PC-9 (cell line): Measurements from ENCODE around the gene AGRN.

Experiments
- EZH2 ChIP-seq: fragments of 200-600 bp; sonication (generic); IDR thresholded peaks from 2 replicates; pipeline ENCODE4 v1.8.0; 2017; ENCODE audit warnings: antibody characterized with exemption, low read depth
- TF ChIP-seq, protein P1 (sequence below): fragments of 200-600 bp; sonication (generic); conservative IDR thresholded peaks from 2 replicates; pipeline ENCODE4 v1.6.1; 2017; ENCODE audit warnings: mixed run types, antibody characterized with exemption, mild to moderate bottlenecking, moderate library complexity

DNA sequence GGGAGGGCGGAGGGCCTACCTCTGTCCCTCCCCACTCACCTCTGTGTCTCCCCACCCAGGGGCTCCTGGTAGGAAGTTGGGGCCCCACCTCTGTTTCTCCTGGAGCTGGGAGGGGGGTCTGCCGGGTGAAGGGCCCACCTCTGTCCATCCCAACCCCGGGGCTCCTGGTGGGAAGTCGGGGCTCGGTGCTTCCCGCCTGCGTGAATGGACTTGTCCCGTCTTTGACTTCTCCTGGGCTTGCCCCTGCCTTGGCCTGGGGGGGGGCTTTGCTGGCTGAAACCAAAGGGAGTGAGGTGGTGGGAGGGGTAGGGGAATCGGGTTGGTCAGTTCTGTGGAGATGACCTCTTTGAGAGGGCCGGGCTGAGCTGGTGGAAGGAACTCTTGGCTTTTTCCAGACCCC lies 5.8 kb downstream of the AGRN start:
- TF ChIP-seq EZH2: no peak
- TF ChIP-seq, protein P1, sequence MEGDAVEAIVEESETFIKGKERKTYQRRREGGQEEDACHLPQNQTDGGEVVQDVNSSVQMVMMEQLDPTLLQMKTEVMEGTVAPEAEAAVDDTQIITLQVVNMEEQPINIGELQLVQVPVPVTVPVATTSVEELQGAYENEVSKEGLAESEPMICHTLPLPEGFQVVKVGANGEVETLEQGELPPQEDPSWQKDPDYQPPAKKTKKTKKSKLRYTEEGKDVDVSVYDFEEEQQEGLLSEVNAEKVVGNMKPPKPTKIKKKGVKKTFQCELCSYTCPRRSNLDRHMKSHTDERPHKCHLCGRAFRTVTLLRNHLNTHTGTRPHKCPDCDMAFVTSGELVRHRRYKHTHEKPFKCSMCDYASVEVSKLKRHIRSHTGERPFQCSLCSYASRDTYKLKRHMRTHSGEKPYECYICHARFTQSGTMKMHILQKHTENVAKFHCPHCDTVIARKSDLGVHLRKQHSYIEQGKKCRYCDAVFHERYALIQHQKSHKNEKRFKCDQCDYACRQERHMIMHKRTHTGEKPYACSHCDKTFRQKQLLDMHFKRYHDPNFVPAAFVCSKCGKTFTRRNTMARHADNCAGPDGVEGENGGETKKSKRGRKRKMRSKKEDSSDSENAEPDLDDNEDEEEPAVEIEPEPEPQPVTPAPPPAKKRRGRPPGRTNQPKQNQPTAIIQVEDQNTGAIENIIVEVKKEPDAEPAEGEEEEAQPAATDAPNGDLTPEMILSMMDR: no peak
